NCI-H82 (cell line): ENCODE results near the gene ZFYVE26.
A peak's percentile ranks its signal among the peaks of the same experiment; 100 is the strongest.
"Not testable (repeated sequence)": the region's sequence is repeated elsewhere in the genome, so short reads cannot be mapped to it uniquely, and the experiment has no call there.

Experiments
- DNase-seq: peaks from one replicate; lab custom pipeline; 2025; lab: John Stamatoyannopoulos, UW

Gene ZFYVE26

GRCh38 chr14:67749341-67750084 lies 66.9 kb downstream of the ZFYVE26 start:
- DNase-seq: peak; percentile 76

- DNase-seq: no peak
Observed at GRCh38 chr14:67748312-67748711, 68.1 kb downstream of the ZFYVE26 start.

- no peak for DNase-seq
Observed at GRCh38 chr14:67746927-67747326, 69.5 kb downstream of the ZFYVE26 start.

DNA sequence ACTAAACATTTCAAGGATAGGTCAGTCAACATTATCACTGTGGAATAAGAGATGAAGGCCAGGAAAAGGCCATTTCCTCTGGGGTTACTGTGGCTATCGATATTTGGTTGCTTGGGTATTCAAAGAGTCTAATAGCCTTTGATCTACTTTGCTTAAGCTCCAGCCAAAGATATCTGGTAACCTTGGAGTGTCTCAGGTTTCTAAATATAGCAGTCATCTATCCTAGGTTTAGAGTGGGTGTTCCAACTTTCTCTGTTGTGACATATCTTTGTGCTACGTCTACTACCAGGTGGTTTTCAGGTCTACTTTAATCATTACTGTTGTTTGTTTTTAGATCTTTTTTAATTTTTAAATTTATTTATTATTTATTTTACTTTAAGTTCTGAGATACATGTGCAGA lies 72.3 kb downstream of the ZFYVE26 start:
- no peak for DNase-seq

GRCh38 chr14:67738740-67739504 lies 77.5 kb downstream of the ZFYVE26 start:
- DNase-seq: peak; percentile 20

GRCh38 chr14:67736771-67737170 lies 79.6 kb downstream of the ZFYVE26 start:
- no peak for DNase-seq

DNA sequence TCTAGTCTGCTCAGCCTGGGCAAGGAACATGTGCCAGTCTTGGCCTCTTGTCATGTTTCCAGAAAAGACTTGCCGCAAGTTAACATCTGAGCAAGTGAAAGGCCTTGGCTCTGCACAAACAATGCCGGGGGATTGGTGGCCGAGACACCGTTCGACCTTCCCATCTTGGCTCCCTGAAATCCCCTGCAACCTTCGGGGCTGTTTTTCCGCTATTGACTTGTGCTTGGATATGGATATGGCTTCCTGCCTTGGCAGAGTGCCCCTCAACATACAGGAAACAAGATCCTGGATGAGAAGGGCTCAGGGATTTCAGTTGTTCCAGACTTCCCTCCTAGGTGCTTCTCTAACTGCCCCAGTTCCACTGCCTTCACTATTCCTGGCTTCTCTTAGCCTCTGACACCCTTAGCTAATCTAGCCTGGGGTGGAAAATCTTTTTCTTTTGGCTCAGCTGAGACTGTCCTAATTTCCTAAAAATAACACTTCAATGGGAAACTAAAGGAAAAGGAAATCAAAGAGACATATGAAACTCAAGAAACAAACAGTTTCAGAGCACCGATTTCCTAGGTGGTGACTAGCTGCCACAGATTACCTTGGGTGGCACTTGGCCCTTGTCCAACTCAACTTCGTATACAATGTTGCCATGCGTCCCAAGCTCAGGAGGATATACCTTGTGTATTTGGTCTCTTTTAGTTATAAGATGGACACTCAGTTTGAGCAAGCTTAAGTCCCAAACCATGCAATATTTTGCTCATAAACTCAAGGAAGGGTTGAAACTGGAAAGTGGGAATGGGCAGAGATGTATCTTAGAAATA lies 80.8 kb downstream of the ZFYVE26 start:
- no peak for DNase-seq

DNA sequence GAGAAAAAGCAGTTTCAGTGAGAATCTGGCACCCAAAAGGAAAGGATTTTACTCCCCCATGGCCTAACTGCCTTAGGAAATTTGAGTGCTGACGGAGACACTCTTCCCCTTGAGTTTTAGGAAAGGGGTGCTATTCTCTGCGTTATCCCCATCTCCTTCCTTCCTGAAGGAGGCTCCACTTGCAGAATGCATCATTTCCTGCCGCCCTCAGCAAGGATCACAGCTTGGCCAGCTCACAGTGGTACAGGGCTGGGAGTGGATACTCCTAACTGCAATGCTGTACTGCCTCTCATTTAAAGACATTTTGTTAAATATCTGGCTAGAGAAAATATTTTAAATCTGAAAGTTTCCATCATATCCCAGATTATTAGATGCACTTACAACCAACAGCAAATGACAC lies 81.7 kb downstream of the ZFYVE26 start:
- DNase-seq: no peak

GRCh38 chr14:67733616-67734015 lies 82.8 kb downstream of the ZFYVE26 start:
- no peak for DNase-seq

DNA sequence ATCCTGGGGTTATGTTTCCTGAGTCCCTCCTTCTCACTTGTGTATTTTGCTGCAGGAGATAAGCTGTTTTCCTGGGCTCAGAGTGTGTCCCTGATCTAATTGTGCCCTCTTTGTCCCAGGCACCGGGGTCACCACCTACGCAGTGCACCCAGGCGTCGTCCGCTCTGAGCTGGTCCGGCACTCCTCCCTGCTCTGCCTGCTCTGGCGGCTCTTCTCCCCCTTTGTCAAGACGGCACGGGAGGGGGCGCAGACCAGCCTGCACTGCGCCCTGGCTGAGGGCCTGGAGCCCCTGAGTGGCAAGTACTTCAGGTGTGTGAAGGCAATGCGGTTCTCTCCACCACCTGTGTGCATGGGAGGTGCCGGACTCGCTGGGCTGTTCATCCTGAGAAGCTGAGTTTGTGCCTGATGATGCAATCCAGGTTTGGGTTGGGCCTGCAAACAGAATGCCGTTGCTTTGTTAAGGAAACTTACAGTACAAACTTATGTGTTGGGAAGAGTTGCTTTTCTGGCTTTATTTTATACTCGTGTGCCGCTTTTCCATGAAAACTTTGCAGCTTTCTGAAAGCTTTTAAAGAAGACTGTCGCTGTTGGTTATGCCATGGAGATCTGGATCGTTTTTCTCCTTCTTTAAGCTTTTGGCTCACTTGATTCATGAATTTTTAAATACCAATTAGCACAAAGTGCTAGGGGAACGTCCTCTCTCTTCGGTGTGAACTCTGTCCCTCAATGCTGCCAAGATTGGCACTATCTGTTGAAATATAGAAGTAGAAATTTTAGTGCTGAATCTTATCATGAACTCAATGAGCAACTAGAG lies 87.1 kb downstream of the ZFYVE26 start:
- no peak for DNase-seq

GRCh38 chr14:67728258-67728657 lies 88.1 kb downstream of the ZFYVE26 start:
- DNase-seq: no peak

DNA sequence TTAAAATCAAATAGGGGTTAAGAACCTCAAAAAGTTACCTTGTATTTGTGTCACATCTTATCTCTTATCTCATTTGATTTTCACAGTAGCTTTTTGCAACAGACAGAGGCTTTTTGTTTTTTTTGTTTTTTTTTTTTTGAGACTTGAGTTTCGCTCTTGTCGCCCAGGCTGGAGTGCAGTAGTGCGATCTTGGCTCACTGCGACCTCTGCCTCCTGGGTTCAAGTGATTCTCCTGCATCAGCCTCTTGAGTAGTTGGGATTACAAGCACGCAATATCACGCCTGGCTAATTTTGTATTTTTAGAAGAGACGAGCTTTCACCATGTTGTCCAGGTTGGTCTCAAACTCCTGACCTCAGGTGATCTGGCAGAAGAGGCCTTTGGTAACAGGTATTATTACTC lies 89.0 kb downstream of the ZFYVE26 start:
- DNase-seq: no peak

DNA sequence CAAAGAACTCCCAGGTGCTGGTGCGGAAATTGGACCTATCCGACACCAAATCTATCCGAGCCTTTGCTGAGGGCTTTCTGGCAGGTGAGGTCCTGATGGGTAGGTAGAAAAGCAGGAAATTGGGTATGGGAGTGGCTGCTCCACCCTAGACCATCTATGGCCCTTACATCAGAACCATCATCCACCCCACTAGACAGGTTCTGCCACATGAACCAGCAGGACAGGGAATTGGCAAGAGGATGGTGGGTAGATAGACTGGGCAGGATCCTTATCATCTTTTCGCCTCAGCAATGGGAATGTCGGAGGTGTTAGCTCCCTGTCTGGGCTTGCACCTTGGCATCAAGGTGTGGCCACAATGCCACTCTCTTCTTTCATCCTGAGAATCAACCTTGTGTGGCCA lies 91.2 kb downstream of the ZFYVE26 start:
- DNase-seq: no peak

- peak; percentile 68 for DNase-seq
Observed at GRCh38 chr14:67722293-67722692, 94.1 kb downstream of the ZFYVE26 start.

DNA sequence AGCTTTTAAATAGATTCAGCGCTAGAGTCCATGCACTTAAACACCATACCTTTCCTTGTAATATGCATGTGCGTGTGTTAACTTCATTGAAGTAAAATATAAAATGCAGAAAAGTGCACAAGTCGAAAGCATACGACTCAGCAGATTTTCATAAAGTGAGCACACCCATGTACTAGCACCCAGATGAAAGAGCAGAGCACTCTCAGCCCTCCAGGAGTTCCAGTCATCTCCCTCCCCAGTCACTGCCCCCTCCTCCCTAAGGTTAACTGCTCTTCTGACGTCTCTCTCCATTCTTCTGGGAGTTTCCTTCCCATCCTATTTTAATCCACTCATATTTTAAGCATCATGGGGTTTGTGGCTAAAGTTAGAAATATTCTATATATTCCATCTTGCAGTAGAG lies 94.5 kb downstream of the ZFYVE26 start:
- no peak for DNase-seq

GRCh38 chr14:67719866-67720265 lies 96.5 kb downstream of the ZFYVE26 start:
- DNase-seq: no peak

DNA sequence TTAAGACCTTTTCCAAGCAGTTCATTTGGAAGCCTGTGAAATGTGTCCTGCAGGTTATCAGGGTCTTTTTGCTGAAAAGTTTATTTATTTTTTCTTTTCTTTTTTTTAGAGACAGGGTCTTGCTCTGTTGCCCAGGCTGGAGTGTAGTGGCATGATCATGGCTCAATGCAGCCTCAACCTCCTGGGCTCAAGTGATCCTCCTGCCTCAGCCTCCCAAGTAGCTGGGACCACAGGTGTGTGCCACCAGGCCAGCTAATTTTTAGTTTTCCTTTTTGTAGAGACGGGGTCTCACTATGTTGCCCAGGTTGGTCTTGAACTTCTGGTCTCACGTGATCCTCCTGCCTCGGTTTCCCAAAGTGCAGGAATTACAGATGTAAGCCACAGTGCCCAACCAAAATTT lies 97.0 kb downstream of the ZFYVE26 start:
- not testable (repeated sequence) for DNase-seq

DNA sequence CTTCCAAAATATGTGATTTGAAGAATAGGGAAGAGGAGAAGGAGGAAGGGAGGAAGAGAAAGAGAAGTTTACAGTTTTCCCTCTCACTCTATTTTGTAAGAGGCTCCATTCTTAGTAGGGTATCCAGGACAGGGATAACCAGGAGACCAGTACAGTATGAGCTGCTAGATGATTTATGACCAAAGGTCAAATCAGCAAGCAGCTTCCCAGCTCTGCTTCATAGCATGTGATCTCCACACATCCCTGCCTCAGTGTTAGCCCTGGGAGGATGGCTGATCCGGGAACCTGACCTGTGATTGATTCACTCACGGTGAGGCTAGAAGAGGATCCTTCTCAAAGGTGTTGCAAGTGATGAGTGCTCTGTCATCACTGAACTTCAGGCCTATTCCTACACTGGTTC lies 98.1 kb downstream of the ZFYVE26 start:
- DNase-seq: no peak

DNA sequence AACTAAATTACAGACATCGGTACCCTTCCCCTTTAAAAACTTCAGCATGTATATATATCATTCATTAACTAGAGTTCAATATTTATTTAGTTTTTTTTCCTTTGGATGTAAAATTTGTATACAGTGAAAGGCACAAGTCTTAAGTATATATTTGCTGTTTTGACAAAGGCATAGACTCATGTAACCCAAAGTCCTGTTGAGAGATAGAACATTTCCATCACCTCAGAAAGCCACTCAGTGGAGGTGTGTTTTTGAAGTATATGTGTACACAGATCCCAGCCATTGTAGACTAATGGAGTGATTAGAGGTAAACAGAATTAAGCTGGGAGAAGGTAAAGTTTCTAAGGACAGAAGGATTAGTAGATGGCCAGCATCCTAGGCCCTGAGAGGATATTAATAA lies 99.3 kb downstream of the ZFYVE26 start:
- peak; percentile 53 for DNase-seq

- DNase-seq: peak; percentile 18
Observed at GRCh38 chr14:67710209-67710608, 106.2 kb downstream of the ZFYVE26 start.

DNA sequence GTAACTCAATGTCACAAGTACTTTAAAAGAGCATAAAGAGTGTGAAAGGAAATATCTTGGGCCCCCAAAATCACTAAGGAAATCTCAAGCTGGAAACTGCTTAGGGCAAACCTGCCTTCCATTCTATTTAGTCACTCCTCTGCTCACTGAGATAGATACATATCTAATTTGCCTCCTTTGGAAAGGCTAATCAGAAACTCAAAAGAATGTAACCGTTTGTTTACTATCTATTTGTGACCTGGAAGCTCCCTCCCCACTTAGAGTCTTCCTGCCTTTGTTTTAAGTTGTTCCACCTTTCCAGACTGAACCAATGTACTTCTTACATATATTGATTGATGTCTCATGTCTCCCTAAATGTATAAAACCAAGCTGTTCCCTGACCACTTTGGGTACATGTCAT lies 106.6 kb downstream of the ZFYVE26 start:
- DNase-seq: not testable (repeated sequence)

DNA sequence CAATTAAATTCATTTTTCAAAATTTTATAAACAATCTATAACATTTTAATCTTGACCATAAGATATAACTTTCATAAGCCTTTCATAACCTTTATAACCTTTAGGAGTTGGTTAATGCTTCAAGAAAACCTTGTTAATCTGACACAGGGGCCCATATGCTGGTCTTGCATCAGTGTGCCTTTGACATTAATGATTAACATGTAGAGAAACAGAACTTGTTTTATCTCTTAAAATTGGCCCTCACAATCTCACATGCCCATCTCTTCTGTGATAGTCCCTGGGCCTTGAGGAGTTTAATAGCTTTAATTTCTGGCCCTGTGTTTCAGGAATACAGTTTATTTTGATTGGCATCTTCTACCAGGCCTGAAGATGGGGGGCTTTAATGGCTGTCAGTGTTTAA lies 107.0 kb downstream of the ZFYVE26 start:
- DNase-seq: not testable (repeated sequence)
